ENCODE measurements around the gene SPOCK1.

DNA sequence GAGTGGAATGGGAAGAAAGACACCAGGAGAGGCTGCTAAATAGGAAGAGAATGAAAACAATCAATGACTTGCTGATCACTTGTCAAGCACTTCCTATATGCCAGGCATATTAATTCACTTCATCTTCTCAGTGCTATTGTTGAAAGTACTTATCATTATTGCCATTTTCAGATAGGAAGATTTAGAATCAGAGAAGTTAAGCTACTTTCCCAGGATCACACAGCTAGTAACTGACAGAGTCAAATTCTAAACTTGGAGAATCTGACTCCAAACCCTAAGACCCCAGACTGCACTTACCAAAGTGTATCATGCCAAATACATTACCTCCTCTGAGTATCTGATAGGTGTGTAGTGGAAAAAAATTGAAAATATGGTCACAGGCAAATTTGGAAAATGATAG lies 236.3 kb downstream of the SPOCK1 start:
- no peak for TF ChIP-seq TAF1 (IDR thresholded peaks at IDR 0.05; ENCODE audit: borderline replicate concordance, insufficient read depth, low read length)
- TF ChIP-seq POLR2AphosphoS5 (IDR thresholded peaks at IDR 0.05; ENCODE audit: low read depth, low read length): no peak
- no peak for TF ChIP-seq SIN3A (IDR thresholded peaks at IDR 0.05; ENCODE audit: borderline replicate concordance, insufficient read depth, low read length)
